HCT116 (cell line): ENCODE data around the gene SPTB. TPM values are rescaled to one million over a fixed set of nuclear protein-coding genes. Genes with fewer than 3 reads are reported as not detected.

Experiments used
- ATAC-seq: fragments of 200-7000 bp; cut with Tn5 transposase; 2 replicates; pipeline ENCODE4 v1.9.1; 2020; ENCODE audit warnings: mild to moderate bottlenecking, moderate library complexity
- BruUV-seq: library from RNA; stranded (reverse); fragments of 400-500 nt; replicated peaks from 2 replicates; lab custom pipeline; 2021; lab: Mats Ljungman, UMichigan
- CTCF ChIA-PET: fragments of 300-600 bp; sonication (Branson Sonifier 250); formaldehyde crosslinking; loops from one replicate; lab custom pipeline; 2021; ENCODE audit warnings: antibody characterized with exemption; lab: Charles Lee
- POLR2A ChIA-PET: fragments of 300-600, 350-600 bp; sonication (Branson Sonifier 250); formaldehyde crosslinking; loops from one replicate; lab custom pipeline; 2021; ENCODE audit warnings: antibody characterized with exemption; lab: Charles Lee
- RAD21 ChIA-PET, 2 experiments: fragments of 300-600 bp; sonication (Branson Sonifier 250); formaldehyde crosslinking; loops; one replicate each; lab custom pipeline; 2023; ENCODE audit warnings: low total read pairs in 2 of 2; ENCODE audit not compliant: uncharacterized antibody in 2 of 2, unreplicated experiment in 2 of 2, low non-redundant PET in 1 of 2; lab: Charles Lee
- DNase-seq: peaks from one replicate; pipeline ENCODE4 v3.0.0-alpha.2; 2010; ENCODE audit warnings: low read depth, low spot score
- H2AFZ ChIP-seq: fragments of 200-600 bp; shearing (Covaris generic), sonication (generic); 2 replicates; pipeline ENCODE4 v1.6.1; 2017; ENCODE audit warnings: low read depth, mixed run types, mixed read lengths, antibody characterized with exemption, low read length; ENCODE audit not compliant: poor library complexity, severe bottlenecking
- H3K27ac ChIP-seq: 2 replicates; pipeline ENCODE4 v1.5.1; 2012; ENCODE audit warnings: low read depth, low read length
- H3K27me3 ChIP-seq: fragments of 200-600 bp; sonication (generic); 2 replicates; pipeline ENCODE4 v1.6.1; 2016; ENCODE audit warnings: mixed run types, low read length, mixed read lengths; ENCODE audit not compliant: insufficient read depth
- H3K36me3 ChIP-seq, 2 experiments: fragments of 200-500 bp in 1 of 2; fragments of 200-600 bp in 1 of 2; sonication (Bioruptor generic) in 1 of 2; sonication (generic) in 1 of 2; 2 replicates each; pipeline versions ENCODE4 v1.5.1 to v1.6.1; 2014 to 2016; ENCODE audit warnings: low read length in 2 of 2, inconsistent platforms in 1 of 2, mixed read lengths in 1 of 2, mixed run types in 1 of 2; ENCODE audit not compliant: insufficient read depth in 2 of 2, control insufficient read depth in 1 of 2
- H3K4me1 ChIP-seq, 2 experiments: fragments of 200-600 bp in 1 of 2; sonication (generic) in 1 of 2; 2 replicates each; pipeline versions ENCODE4 v1.5.1 to v1.6.1; 2012 to 2017; ENCODE audit warnings: low read length in 2 of 2, inconsistent platforms in 1 of 2, mild to moderate bottlenecking in 1 of 2, mixed read lengths in 1 of 2, mixed run types in 1 of 2, moderate library complexity in 1 of 2; ENCODE audit not compliant: insufficient read depth in 2 of 2, control insufficient read depth in 1 of 2
- H3K4me2 ChIP-seq: fragments of 200-600 bp; sonication (generic); 2 replicates; pipeline ENCODE4 v1.6.1; 2017; ENCODE audit warnings: mixed run types, low read length, mixed read lengths
- H3K4me3 ChIP-seq, 2 experiments: fragments of 200-600 bp in 1 of 2; sonication (generic) in 1 of 2; replicated peaks in 1 of 2; 2 replicates each; pipeline ENCODE4 v1.5.1; 2011 to 2016; ENCODE audit warnings: low read length in 2 of 2, control low read depth in 1 of 2, low read depth in 1 of 2, mild to moderate bottlenecking in 1 of 2, mixed read lengths in 1 of 2, mixed run types in 1 of 2
- H3K79me2 ChIP-seq: fragments of 200-600 bp; sonication (generic); 2 replicates; pipeline ENCODE4 v1.6.1; 2017; ENCODE audit warnings: mild to moderate bottlenecking, mixed run types, low read length, moderate library complexity, mixed read lengths; ENCODE audit not compliant: insufficient read depth
- H3K9ac ChIP-seq: fragments of 200-600 bp; sonication (generic); 2 replicates; pipeline ENCODE4 v1.6.1; 2016; ENCODE audit warnings: low read length, mixed read lengths
- H3K9me2 ChIP-seq: fragments of 200-600 bp; sonication (generic), shearing (Covaris generic); 2 replicates; pipeline ENCODE4 v1.6.1; 2017; ENCODE audit warnings: mixed run types, mild to moderate bottlenecking, moderate library complexity; ENCODE audit not compliant: insufficient read depth
- H3K9me3 ChIP-seq, 2 experiments: fragments of 200-500 bp in 1 of 2; fragments of 200-600 bp in 1 of 2; sonication (Bioruptor generic) in 1 of 2; sonication (generic) in 1 of 2; 2 replicates each; pipeline ENCODE4 v1.6.1; 2014 to 2017; ENCODE audit warnings: low read length in 2 of 2, mixed read lengths in 2 of 2, inconsistent platforms in 1 of 2, low read depth in 1 of 2, mild to moderate bottlenecking in 1 of 2, mixed run types in 1 of 2, moderate library complexity in 1 of 2; ENCODE audit not compliant: control insufficient read depth in 1 of 2, insufficient read depth in 1 of 2
- H4K20me1 ChIP-seq: fragments of 200-600 bp; sonication (generic), shearing (Covaris generic); 2 replicates; pipeline ENCODE4 v1.6.1; 2017; ENCODE audit warnings: mixed run types, mild to moderate bottlenecking, moderate library complexity; ENCODE audit not compliant: insufficient read depth
- ATF3 ChIP-seq: IDR thresholded peaks from 2 replicates; pipeline ENCODE4 v1.6.1; 2012
- CBX3 ChIP-seq: IDR thresholded peaks from 2 replicates; pipeline ENCODE4 v1.6.1; 2012; ENCODE audit warnings: low read depth
- EGR1 ChIP-seq: IDR thresholded peaks from 2 replicates; pipeline ENCODE4 v1.6.1; 2012; ENCODE audit warnings: low read depth
- EZH2 ChIP-seq: fragments of 200-600 bp; sonication (generic); IDR thresholded peaks from 2 replicates; pipeline ENCODE4 v1.6.1; 2017; ENCODE audit warnings: antibody characterized with exemption, mixed run types
- JUND ChIP-seq: IDR thresholded peaks from 2 replicates; pipeline ENCODE4 v1.6.1; 2012
- POLR2AphosphoS5 ChIP-seq: IDR thresholded peaks from 2 replicates; pipeline ENCODE4 v1.6.1; 2011; ENCODE audit warnings: mild to moderate bottlenecking, low read depth, low read length, moderate library complexity
- RAD21 ChIP-seq: IDR thresholded peaks from 2 replicates; pipeline ENCODE4 v1.6.1; 2012; ENCODE audit warnings: low read depth, mild to moderate bottlenecking
- REST ChIP-seq: IDR thresholded peaks from 2 replicates; pipeline ENCODE4 v1.6.1; 2012; ENCODE audit warnings: low read depth
- TCF7L2 ChIP-seq: IDR thresholded peaks from 2 replicates; pipeline ENCODE4 v1.7.0; 2011; ENCODE audit warnings: borderline replicate concordance, inconsistent platforms; ENCODE audit not compliant: insufficient read depth, insufficient read length; ENCODE audit errors: extremely low read depth
- ZNF274 ChIP-seq: fragments of 200-500 bp; sonication (Bioruptor generic); IDR thresholded peaks from 2 replicates; pipeline ENCODE4 v1.6.1; 2014; ENCODE audit warnings: mild to moderate bottlenecking, low read depth, low read length, inconsistent platforms
- intact Hi-C: fragments of 100-400 bp; cut with micrococcal nuclease; formaldehyde crosslinking; loops from 2 replicates; pipeline ENCODE4 v1.10.0; 2022
- total RNA-seq: library from RNA; stranded (reverse); gene quantifications from one replicate; pipeline ENCODE4 v1.2.1, GENCODE V29; 2021; ENCODE audit not compliant: unreplicated experiment

Gene SPTB
- total RNA-seq, 1 experiment from 2014 or later = 4.2 TPM

GRCh38 chr14:64878837-64879634 is 671 bp downstream of the SPTB start (continued):
- TF ChIP-seq REST (no peak), EGR1 (no peak), ZNF274 (no peak), POLR2AphosphoS5 (no peak), TCF7L2 (no peak), ATF3 (no peak), EZH2 (no peak)

- DNase-seq (no peak), ATAC-seq (no peak)
- Histone ChIP-seq H3K9ac (no peak overlapping the region), H3K4me2 (no peak overlapping the region), H3K9me2 (no peaks in the 10 kb centered on the region), H3K27ac (no peak overlapping the region), H2AFZ (no peak overlapping the region), H3K4me1 (peaks cover 7 to 16% of the 10 kb centered on the region in 2 experiments; a peak in 3 of 4 replicates), H3K27me3 (no peaks in the 10 kb centered on the region), H3K36me3 (no peaks in the 10 kb centered on the region), H3K9me3 (no peaks in the 10 kb centered on the region), H3K79me2 (no peaks in the 10 kb centered on the region), H4K20me1 (no peaks in the 10 kb centered on the region), H3K4me3 (no peak overlapping the region)
- CTCF ChIA-PET = interaction anchor here (1.4 to 5.2 kb wide), 3 partner anchors 13 to 55 kb away, joined by 3 to 37 read pairs (median 4); no protein-coding TSS in a partner anchor
- RAD21 ChIA-PET = no interaction called here
- POLR2A ChIA-PET = no interaction called here
- TF ChIP-seq RAD21 = no peak
- no peak for TF ChIP-seq JUND
- no peak for TF ChIP-seq CBX3
- intact Hi-C loops = no loop called here
- TSS peak; percentile 36 for BruUV-seq
Measured at GRCh38 chr14:64877846-64878245, 1.9 kb downstream of the SPTB start.
